ENCODE measurements around the gene AMACR. TPM values are rescaled to one million over a fixed set of nuclear protein-coding genes. Genes with fewer than 3 reads are reported as not detected.
A peak's percentile ranks its signal among the peaks of the same experiment; 100 is the strongest.

AMACR gene
- total RNA-seq, result 10.3 TPM

DNA sequence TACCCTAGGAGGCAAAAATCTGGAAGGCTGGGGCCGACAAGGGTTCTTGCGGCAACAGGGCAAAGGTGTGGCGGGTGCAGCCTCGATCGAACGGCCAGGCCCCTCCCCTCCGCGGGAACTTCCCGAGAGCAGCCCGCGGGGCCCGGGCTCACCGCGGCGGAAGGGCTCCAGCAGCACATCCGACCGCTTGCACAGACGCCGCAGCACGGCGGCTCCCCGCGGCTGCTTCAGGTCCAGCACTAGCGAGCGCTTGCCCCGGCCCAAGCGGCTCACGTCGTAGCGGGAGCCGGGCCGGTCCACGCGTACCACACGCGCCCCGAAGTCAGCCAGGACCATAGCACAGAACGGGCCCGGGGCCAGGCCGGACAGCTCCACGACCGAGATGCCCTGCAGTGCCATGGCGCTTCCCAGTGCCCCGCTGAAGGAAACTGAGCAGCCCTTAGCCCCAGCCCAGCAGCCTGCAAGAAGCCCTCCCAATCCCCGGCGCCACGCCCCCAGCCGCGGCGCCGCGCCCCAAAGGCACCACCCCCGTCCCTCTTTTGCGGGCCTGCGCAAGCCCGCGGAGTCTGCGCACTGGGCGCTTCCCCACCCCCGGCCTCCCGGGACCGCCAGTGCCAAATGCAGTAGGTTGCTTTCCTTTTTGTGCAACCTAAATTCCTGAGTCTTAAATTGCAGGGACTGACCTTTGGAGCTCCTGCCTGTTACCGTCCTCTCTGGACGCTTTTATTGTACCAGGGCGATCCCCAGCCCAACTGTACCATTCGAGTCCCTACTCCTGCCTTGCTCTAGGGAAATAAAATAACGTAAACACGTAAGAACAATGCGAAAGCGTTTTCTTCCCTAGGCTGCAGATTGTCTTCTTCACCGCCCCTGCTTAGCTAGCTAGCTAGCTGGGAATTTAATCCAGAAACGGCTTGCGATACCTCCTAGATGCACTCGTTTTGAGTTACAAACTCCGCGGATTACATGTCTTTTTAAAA, at the start of gene AMACR:
TSS of gene AMACR (minus strand) at position 430 of the 980 bp plus-strand sequence. CDS start at position 399, 31 bp downstream.
- DNase-seq, result peak; percentile 98

DNA sequence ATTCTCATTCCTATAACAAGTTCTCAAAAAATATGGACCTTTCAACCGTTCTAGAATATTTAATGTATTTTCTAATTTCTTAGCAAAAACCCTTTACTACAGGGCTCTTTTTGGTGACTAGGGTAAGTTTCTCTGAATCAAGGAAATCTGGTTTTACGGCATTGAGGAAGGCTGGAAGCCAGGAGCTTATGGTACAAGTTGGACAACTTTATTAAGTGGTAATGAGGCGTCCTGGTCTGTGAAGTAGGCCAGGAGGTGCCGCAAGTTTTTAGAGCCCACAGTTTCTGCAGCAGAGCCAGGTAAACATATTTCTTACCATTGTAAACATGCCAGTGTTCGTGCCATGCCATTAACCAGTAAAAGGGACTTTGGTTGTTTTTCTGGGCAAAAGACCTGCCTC, 49.7 kb upstream of the AMACR start:
- DNase-seq, result no peak

DNA sequence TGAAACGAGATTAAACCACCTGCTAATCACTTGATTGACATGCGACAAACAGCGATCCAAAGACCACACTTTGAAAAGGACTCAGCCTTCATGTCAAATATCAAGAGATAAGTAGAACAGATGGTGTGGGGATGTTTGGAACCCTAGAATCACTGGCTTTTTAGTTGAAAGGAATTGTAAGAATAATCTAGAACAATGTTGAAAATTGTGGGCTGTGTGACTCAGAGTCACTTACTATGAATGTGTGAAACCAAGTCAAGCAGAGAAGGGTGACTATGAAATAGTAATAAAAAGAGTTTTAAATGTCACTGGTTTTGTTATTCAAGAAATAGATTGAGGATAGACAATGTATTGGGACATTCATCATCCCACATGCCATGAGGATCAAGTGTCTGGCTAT, 49.3 kb upstream of the AMACR start:
- DNase-seq, result no peak

DNA sequence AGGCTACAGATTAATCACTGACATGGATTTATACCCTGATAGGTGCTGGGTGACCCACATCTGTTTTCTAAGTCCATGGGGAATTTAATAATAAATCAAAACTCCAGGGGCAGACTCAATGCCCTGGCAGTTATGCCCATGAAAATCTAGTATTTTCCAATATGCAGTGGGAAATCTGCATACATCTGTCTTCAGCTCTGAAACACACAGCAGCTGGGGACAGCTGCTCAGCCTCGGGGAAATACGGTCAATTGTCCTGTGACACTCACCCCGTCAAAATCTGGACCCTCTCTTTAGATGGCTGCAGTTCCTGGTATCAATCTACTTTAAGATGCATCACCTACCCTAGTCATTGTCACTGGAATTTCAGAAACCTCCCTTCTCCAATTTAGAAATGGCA, 47.8 kb upstream of the AMACR start:
- DNase-seq, result peak; percentile 79

DNA sequence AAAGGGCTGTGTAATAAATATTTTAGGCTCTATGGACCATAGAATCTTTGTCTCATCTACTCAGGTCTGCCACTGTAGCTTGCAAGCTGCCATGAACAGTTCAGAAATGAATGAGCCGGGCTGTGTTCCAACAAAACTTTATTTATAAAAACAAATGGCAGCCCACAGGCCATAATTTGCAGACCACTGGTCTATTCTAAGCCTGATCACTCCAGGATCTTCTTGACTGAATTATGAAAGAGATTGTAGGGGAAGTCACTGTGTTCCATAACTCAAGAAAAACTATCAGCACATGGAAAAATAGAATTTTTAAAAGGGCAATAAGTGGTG, 46.5 kb upstream of the AMACR start:
- DNase-seq, result no peak

DNA sequence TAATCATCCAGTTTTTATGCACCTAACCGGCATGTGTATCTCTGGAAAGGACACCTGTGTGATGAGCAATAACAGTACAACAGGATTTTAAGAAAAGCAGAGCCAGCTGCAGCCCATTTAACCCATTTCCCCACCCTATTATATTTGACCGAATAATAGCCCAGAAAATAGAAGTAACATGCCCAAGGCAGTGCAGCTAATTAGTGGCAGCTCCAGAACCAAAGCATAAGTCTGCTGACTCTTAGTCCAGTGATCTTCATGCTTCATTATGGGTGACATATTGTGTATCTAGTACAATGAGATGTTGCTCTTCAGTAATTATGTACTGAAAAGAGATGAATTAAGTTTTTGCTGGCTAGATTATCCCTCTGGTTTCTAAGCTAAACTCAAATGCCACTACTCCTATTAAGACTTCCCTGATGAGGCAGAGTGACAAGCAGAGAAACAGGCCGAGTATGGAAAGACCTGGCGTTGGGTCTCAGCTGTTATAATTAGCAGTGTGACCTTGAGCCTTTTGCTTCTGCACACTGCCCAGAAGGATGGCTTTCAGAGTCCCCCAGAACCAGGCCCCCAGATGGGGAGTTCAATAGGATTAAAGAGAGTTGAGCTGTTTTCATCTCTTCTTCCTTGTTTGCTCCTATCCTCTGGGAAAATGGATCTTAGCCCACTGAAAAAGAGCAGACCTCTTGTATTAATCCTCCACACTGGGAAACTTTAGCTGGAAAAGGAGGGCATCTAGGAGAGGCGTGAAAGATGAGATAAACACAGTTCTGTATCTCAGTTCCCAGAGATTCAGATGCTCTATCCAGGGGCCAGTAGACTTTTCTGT, 45.9 kb upstream of the AMACR start:
- peak; percentile 83 for DNase-seq

DNA sequence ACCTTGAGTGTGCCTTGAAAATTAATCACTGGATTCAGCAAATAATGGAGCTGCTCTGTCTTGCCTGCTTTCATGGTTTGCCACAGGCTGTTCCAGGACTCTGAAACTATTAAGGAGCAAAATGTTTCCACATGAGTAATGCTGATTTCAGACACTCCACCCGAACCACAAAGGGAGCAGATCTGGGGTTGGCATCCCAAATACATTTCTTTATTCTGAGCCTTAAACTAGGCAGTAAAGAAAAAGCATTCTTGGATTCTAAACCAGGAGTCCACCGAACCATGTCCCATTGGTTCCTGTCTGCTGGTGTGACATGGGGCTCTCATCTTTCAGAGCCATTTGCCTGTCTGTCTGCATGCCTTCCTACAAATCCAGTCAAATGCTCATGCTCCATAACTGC, 45.3 kb upstream of the AMACR start:
- peak; percentile 77 for DNase-seq

- no peak for DNase-seq
Observed at GRCh38 chr5:34051374-34051980, 43.6 kb upstream of the AMACR start.

DNA sequence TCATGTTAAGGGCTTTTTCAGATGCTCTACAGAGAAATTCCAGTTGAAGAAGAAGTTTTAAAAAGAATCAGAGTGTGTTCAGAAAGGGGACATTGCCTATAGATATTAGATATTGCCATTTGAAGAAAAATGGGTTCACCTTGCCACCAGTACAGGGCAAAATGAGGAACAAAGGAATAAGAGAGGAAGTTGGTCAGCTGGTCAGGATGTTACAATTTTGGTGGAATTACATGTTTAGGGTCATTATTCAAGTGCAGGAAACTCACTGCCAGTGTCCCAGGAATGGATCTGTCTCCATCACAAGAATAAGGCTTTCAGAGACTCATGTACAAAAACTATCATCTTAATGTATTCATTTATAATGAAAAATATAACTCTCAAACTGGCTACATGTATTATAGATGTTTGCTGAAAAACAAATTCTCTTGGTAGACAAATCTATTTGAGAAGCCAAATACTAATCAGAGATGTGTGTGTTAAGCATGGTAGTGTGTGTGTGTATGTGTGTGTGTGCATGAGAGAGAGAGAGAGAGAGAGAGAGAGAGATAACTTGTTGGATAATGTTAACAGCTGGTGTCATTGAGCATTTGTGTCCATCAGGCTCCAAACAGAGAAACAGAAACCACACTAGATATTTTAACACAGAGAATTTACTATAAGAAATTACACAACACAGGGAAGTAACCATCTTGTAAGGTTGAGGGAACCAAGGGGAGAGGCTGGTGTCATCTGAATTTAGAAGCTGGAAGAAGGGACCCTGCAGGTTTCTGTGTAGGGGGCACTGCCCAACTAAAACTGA, 40.1 kb upstream of the AMACR start:
- DNase-seq, result no peak

DNA sequence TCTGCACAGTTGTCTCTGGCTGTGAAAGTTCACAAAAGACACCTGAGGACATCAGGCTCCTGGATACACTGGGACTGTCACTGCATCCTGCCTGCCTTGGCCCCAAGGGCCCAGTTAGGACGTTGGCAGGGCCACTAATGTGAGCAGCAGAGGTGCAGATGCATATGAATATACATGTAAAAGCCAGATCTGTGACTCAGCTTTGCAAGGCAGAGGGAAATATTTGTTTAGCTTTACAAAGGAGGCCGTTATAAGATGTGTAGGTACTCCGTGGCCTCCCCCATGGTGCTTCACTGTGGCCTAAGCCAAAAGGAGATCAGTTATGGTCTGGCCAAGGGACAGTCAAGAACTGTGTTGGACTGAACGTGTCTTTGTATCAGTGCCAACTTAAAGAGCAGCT, 39.3 kb upstream of the AMACR start:
- no peak for DNase-seq

GRCh38 chr5:34045996-34046395, 38.1 kb upstream of the AMACR start:
- no peak for DNase-seq

GRCh38 chr5:34045023-34045422, 37.2 kb upstream of the AMACR start:
- DNase-seq, result no peak

GRCh38 chr5:34043099-34043876, 35.4 kb upstream of the AMACR start, which contains the start of gene C1QTNF3:
C1QTNF3 (minus strand) TSS chr5:34043213; CDS start chr5:34043125, 88 bp downstream.
- DNase-seq, result peak; percentile 96

DNA sequence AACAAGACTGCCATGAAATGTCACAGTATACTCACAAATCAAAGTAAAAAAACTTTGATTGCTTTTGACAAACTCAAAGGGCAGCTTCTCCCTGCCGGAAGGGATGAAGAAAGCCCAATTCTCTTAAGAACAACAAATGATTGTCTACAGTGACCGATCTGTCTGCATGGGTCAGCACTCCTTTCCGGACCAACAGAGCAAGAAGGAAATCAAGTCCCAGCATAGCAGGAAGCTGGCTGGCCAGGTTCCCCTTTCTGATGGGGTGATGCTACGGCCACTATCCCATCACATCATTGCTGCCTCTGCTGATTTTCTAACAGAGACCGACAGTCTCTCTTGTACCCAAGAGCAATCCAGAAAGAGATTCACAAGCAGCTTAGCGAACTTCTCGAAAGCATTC, 34.5 kb upstream of the AMACR start:
- DNase-seq, result no peak

DNA sequence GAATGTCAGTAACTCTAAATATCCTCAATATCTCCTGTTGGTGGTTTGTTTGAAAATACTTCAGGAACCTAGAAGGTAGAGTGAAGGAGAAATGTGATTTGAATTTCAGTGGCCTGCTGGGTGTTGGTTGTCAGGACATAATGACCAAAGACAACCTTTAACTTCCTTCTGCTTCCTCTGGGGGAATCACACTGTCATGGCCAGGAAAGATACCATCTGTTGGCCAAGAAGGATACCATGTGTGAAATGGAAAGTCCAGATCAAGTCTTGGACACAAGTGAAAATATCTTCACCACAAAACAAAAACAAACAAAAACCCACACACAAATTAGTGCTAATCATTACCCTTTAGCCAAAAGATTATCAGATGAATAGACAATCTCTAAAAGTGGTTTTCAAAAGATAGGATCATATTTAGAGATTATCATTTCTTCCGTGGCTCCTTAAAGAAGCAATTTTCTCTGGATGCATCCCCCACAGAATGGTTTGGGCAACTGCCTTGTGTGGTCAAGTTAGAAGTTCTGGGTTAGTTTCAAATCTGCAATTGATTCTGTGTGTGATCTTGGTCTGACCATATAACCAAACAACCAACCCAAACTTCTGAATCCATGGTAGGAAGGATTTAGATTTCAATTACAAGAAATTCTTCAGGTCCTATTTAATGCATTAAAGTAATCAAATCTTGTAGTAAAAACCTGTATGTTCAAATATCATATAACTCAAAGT, 33.6 kb upstream of the AMACR start:
- no peak for DNase-seq

DNA sequence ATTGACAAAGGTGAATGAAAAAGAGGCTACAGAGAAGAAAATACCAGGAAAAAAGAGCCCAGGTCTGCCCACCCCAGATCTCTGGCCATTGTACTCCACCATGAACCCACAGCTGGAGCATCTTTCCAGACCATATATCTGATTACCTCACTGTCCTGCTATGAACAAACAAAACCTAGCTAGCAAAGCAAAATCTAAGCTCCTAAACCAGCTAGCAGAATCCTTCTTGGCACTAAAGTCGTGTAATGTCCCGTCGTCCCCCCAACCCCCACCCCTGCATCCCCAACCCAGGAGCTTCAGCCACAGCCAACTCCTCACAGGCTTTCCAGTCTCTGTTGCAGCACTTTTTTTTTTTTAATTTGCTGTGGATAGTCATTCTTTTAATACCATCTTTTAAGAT, 32.6 kb upstream of the AMACR start:
- peak; percentile 67 for DNase-seq

GRCh38 chr5:34039398-34040157, 31.7 kb upstream of the AMACR start:
- DNase-seq, result no peak

DNA sequence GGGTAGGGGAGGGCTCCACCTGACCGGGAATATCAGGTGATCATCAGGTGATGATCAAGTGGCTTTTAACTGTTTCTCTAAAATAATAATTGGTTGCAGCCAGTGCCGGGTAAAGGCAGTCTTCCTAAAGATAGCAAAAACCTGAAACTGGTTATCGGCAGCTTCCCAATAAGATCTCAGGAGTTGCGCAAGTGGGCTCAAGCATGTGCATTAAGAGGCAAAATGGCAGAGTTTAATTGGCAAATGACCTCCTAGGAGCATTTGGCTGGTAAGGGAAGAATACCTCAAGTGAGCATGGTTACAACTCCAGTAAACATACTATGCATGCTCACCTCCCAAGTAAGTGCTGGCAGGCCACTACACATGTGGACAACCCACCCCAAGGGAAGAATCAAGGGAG, 31.0 kb upstream of the AMACR start:
- no peak for DNase-seq

DNA sequence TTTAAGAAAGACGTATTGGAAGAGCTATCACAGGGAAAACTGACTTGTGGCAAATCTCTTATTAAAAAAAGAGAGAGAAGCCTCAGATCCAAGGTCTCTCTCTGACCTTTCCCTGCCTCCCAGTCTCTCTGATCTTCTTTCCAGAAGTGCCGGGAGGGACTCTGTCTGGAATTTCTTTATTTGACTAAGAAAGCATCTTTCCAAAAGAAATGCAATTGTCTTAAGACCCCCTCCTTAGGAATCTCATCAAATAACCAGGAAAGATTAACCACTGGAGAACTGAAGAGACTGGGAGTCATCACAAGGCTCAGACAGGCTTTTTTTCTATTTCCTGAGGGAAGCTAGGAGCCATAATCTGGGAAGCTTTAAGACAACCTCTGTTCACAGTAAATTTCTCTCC, 30.5 kb upstream of the AMACR start:
- DNase-seq, result no peak

GRCh38 chr5:34037726-34038125, 29.9 kb upstream of the AMACR start:
- peak; percentile 40 for DNase-seq
